Hepatocyte (in vitro differentiated cells): Measurements from ENCODE around the gene GPR149.

Experiments used
- EZH2phosphoT487 ChIP-seq: fragments of 200-600 bp; sonication (generic); IDR thresholded peaks from one replicate; pipeline ENCODE4 v1.6.1; 2018; ENCODE audit warnings: antibody characterized with exemption, mild to moderate bottlenecking, low read depth, moderate library complexity; ENCODE audit not compliant: unreplicated experiment, severe bottlenecking
- TF ChIP-seq, protein P1 (sequence below): fragments of 200-600 bp; sonication (generic); IDR thresholded peaks from 2 replicates; pipeline ENCODE4 v1.5.1; 2016; ENCODE audit warnings: antibody characterized with exemption, mild to moderate bottlenecking; ENCODE audit not compliant: poor library complexity

DNA sequence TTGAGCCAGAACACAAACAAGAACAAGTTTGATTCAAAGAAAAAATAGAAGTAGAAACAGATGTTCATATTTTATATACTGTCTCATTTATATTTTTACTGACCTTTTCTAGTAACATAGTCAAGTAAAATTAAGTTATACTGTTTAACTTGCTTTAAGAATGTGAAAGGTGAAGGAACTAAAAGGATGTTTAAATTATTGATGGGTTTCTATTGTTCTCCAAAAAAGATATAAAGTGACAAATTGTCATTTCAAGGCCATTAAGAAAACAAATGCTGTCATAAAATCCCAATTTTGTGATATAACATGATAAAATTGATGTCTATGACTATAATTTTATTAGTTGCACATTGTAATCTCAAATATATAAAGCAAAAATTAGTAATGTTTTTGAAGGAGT lies 7.3 kb downstream of the GPR149 start:
- TF ChIP-seq, protein P1, sequence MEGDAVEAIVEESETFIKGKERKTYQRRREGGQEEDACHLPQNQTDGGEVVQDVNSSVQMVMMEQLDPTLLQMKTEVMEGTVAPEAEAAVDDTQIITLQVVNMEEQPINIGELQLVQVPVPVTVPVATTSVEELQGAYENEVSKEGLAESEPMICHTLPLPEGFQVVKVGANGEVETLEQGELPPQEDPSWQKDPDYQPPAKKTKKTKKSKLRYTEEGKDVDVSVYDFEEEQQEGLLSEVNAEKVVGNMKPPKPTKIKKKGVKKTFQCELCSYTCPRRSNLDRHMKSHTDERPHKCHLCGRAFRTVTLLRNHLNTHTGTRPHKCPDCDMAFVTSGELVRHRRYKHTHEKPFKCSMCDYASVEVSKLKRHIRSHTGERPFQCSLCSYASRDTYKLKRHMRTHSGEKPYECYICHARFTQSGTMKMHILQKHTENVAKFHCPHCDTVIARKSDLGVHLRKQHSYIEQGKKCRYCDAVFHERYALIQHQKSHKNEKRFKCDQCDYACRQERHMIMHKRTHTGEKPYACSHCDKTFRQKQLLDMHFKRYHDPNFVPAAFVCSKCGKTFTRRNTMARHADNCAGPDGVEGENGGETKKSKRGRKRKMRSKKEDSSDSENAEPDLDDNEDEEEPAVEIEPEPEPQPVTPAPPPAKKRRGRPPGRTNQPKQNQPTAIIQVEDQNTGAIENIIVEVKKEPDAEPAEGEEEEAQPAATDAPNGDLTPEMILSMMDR: no peak
- no peak for TF ChIP-seq EZH2phosphoT487
